PC-3 (cell line): ENCODE measurements around the gene SLIT2.

Experiments used
- CTCF ChIP-seq: fragments of 300-600 bp; sonication (generic); conservative IDR thresholded peaks from 2 replicates; pipeline ENCODE4 v1.5.1; 2017; ENCODE audit warnings: antibody characterized with exemption, low read depth, mild to moderate bottlenecking, low read length
- EZH2 ChIP-seq: fragments of 300-600 bp; sonication (generic); IDR thresholded peaks from one replicate; pipeline ENCODE4 v1.6.1; 2017; ENCODE audit warnings: antibody characterized with exemption, mild to moderate bottlenecking, low read length; ENCODE audit not compliant: unreplicated experiment

DNA sequence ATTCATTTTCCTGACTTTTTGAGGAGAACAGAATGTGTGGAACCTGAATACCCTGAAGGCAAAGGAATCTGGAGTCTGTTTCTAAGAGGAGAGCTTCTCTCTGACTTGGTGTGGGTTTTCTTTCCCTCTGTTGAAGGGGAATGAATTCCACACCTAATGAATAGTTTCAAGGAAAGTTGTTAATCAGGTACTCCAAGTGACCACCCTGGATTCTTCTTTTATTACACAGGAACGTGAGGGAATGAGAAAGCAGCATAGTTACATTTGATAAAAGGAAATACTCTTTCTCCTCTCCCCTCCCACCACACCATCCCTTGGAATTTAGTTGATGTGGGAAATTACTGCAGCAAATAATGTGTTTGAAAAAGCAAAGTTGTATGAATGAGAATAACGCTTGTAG lies 29.7 kb downstream of the SLIT2 start:
- no peak for TF ChIP-seq CTCF
- TF ChIP-seq EZH2 = no peak
